HepG2 (cell line): ENCODE data around the gene RBBP8NL. TPM values are rescaled to one million over a fixed set of nuclear protein-coding genes. Genes with fewer than 3 reads are reported as not detected.

ENCODE experiments used
- BCL6 ChIP-seq: IDR thresholded peaks from 2 replicates; pipeline ENCODE4 v1.6.1; 2016; ENCODE audit warnings: missing genetic modification reagents, missing compliant biosample characterization
- CERS6 ChIP-seq: sonication (generic); formaldehyde crosslinking; IDR thresholded peaks from 2 replicates; pipeline ENCODE4 v1.5.0; 2020; ENCODE audit warnings: missing genetic modification reagents
- CHD2 ChIP-seq: IDR thresholded peaks from 2 replicates; pipeline ENCODE4 v1.6.1; 2011; ENCODE audit warnings: low read depth, low read length, improper control_type of control experiment
- ELK4 ChIP-seq: sonication (generic); formaldehyde crosslinking; IDR thresholded peaks from 2 replicates; pipeline ENCODE4 v1.9.0; 2021; ENCODE audit warnings: missing genetic modification reagents, borderline replicate concordance
- FOXK2 ChIP-seq: fragments of 450-650 bp; IDR thresholded peaks from 2 replicates; pipeline ENCODE4 v1.6.1; 2016
- HBP1 ChIP-seq: IDR thresholded peaks from 2 replicates; pipeline ENCODE4 v1.6.1; 2016; ENCODE audit warnings: low read depth, control low read depth
- HDAC1 ChIP-seq: sonication (generic); formaldehyde crosslinking; IDR thresholded peaks from 2 replicates; pipeline ENCODE4 v1.5.1; 2020; ENCODE audit warnings: mild to moderate bottlenecking, missing genetic modification reagents
- HNF4G ChIP-seq, 2 experiments: sonication (generic) in 1 of 2; formaldehyde crosslinking in 1 of 2; IDR thresholded peaks; 2 replicates each; pipeline versions ENCODE4 v1.4.0 to v1.6.1; 2011 to 2020; ENCODE audit warnings: borderline replicate concordance in 2 of 2, low read depth in 2 of 2, mild to moderate bottlenecking in 2 of 2, low read length in 1 of 2, missing genetic modification reagents in 1 of 2, moderate library complexity in 1 of 2
- KDM6A ChIP-seq: IDR thresholded peaks from 2 replicates; pipeline ENCODE4 v1.6.1; 2016; ENCODE audit warnings: low read depth
- MYC ChIP-seq: sonication (generic); formaldehyde crosslinking; IDR thresholded peaks from 2 replicates; pipeline ENCODE4 v1.9.0; 2021; ENCODE audit warnings: missing genetic modification reagents, borderline replicate concordance
- NR3C1 ChIP-seq: sonication (generic); formaldehyde crosslinking; IDR thresholded peaks from 2 replicates; pipeline ENCODE4 v1.4.0; 2020; ENCODE audit warnings: missing genetic modification reagents
- SCMH1 ChIP-seq: sonication (generic); formaldehyde crosslinking; IDR thresholded peaks from 2 replicates; pipeline ENCODE4 v1.9.0; 2021; ENCODE audit warnings: missing genetic modification reagents, mild to moderate bottlenecking, borderline replicate concordance
- STAT5B ChIP-seq: sonication (generic); formaldehyde crosslinking; IDR thresholded peaks from 2 replicates; pipeline ENCODE4 v1.4.0; 2020; ENCODE audit warnings: missing genetic modification reagents
- TFE3 ChIP-seq: IDR thresholded peaks from 2 replicates; pipeline ENCODE4 v1.6.1; 2016
- WIZ ChIP-seq: sonication (generic); formaldehyde crosslinking; IDR thresholded peaks from 2 replicates; pipeline ENCODE4 v1.5.1; 2020; ENCODE audit warnings: mild to moderate bottlenecking, missing genetic modification reagents
- ZNF274 ChIP-seq: sonication (generic); formaldehyde crosslinking; IDR thresholded peaks from 2 replicates; pipeline ENCODE4 v1.5.1; 2020; ENCODE audit warnings: mild to moderate bottlenecking, missing genetic modification reagents
- ZNF337 ChIP-seq: sonication (generic); formaldehyde crosslinking; IDR thresholded peaks from 2 replicates; pipeline ENCODE4 v1.5.1; 2020; ENCODE audit warnings: missing genetic modification reagents, low read depth, mild to moderate bottlenecking, borderline replicate concordance
- ZNF382 ChIP-seq: sonication (generic); formaldehyde crosslinking; IDR thresholded peaks from 2 replicates; pipeline ENCODE4 v1.5.0; 2020; ENCODE audit warnings: missing genetic modification reagents, mild to moderate bottlenecking, borderline replicate concordance
- ZNF564 ChIP-seq: sonication (generic); formaldehyde crosslinking; IDR thresholded peaks from 2 replicates; pipeline ENCODE4 v1.8.1; 2023; ENCODE audit warnings: mild to moderate bottlenecking, missing genetic modification reagents
- ZNF775 ChIP-seq: sonication (generic); formaldehyde crosslinking; IDR thresholded peaks from 2 replicates; pipeline ENCODE4 v1.4.0; 2020; ENCODE audit warnings: missing genetic modification reagents, mild to moderate bottlenecking, moderate library complexity, borderline replicate concordance
- ZNF792 ChIP-seq: IDR thresholded peaks from 2 replicates; pipeline ENCODE4 v1.6.1; 2016
- polyA plus RNA-seq, 8 experiments: library from polyadenylated mRNA; depleted of rRNA in 3 of 8; stranded (reverse) in 7 of 8; unstranded in 1 of 8; fragments of >200 nt; fragmentation: Illumina TruSeq in 4 of 8; extraction: Trizol in 4 of 8; gene quantifications; 2 replicates each; pipeline versions ENCODE4 v1.2.1 to v1.2.3, GENCODE V29; 2011 to 2016; ENCODE audit warnings: low read depth in 4 of 8, missing spikeins in 1 of 8, mixed read lengths in 1 of 8; ENCODE audit not compliant: insufficient read depth in 1 of 8
- total RNA-seq, 5 experiments: library from RNA; depleted of rRNA; stranded (reverse); fragments of >200 nt; fragmentation: Illumina TruSeq; extraction: Trizol; gene quantifications; 2 replicates each; pipeline ENCODE4 v1.2.3, GENCODE V29; 2016; ENCODE audit warnings: low read depth in 1 of 5
- TF ChIP-seq, protein P1 (sequence below): sonication (generic); formaldehyde crosslinking; IDR thresholded peaks from 2 replicates; pipeline ENCODE4 v1.4.0; 2020; ENCODE audit warnings: missing genetic modification reagents
- TF ChIP-seq, protein P2 (sequence below): fragments of 450-650 bp; IDR thresholded peaks from 2 replicates; pipeline ENCODE4 v1.6.1; 2017

The RBBP8NL gene
- total and polyA plus RNA-seq, 2 of the 13 experiments (the other 11 are each of a cell fraction or from before 2014, with no cell fraction given): 0.69 to 0.86 TPM

GRCh38 chr20:62376112-62377063 is 51.0 kb downstream of the RBBP8NL start (continued):
- TF ChIP-seq BCL6 (CRISPR knock-in tag) (peak; percentile 74), NR3C1 (0 out of 2 replicates have a peak, but pooled peaks have one; percentile 1), MYC (peak; percentile 78), ZNF274 (CRISPR knock-in tag) (peak; percentile 91), HBP1 (no peak; the same call in none of the 2 replicates), SCMH1 (CRISPR knock-in tag) (no peak), ELK4 (no peak), ZNF775 (CRISPR knock-in tag) (no peak), ZNF337 (CRISPR knock-in tag) (peak; percentile 67; the same call in 1 of the 2 replicates), KDM6A (CRISPR knock-in tag) (no peak), HDAC1 (CRISPR knock-in tag) (peak; percentile 90), ZNF792 (CRISPR knock-in tag) (peak; percentile 84), CHD2 (no peak), TFE3 (CRISPR knock-in tag) (peak; percentile 10; the same call in 1 of the 2 replicates), STAT5B (CRISPR knock-in tag) (peak; percentile 14; the same call in 1 of the 2 replicates), ZNF382 (CRISPR knock-in tag) (no peak), CERS6 (peak; percentile 50; the same call in 1 of the 2 replicates), HNF4G (IDR thresholded peaks at IDR 0.05; ENCODE audit: borderline replicate concordance, low read depth, low read length) (no peak), HNF4G (CRISPR knock-in tag; IDR thresholded peaks at IDR 0.05; ENCODE audit: borderline replicate concordance, low read depth) (no peak; the same call in 1 of the 2 replicates), FOXK2 (no peak), ZNF564 (peak; percentile 69), WIZ (no peak)
- TF ChIP-seq, protein P1, sequence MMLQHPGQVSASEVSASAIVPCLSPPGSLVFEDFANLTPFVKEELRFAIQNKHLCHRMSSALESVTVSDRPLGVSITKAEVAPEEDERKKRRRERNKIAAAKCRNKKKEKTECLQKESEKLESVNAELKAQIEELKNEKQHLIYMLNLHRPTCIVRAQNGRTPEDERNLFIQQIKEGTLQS: peak; percentile 9; the same call in 1 of the 2 replicates
- TF ChIP-seq, protein P2, sequence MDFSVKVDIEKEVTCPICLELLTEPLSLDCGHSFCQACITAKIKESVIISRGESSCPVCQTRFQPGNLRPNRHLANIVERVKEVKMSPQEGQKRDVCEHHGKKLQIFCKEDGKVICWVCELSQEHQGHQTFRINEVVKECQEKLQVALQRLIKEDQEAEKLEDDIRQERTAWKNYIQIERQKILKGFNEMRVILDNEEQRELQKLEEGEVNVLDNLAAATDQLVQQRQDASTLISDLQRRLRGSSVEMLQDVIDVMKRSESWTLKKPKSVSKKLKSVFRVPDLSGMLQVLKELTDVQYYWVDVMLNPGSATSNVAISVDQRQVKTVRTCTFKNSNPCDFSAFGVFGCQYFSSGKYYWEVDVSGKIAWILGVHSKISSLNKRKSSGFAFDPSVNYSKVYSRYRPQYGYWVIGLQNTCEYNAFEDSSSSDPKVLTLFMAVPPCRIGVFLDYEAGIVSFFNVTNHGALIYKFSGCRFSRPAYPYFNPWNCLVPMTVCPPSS: no peak
